HepG2 (cell line): ENCODE results near the gene RBM15B. TPM values are rescaled to one million over a fixed set of nuclear protein-coding genes. Genes with fewer than 3 reads are reported as not detected.

Source experiments
- GATA4 ChIP-seq: sonication (generic); IDR thresholded peaks from 2 replicates; pipeline ENCODE4 v1.6.1; 2016; ENCODE audit warnings: antibody characterized with exemption, low read depth, borderline replicate concordance
- HOXA5 ChIP-seq: sonication (generic); formaldehyde crosslinking; IDR thresholded peaks from 2 replicates; pipeline ENCODE4 v1.4.0; 2020; ENCODE audit warnings: missing genetic modification reagents
- KDM5B ChIP-seq: sonication (generic); formaldehyde crosslinking; IDR thresholded peaks from 2 replicates; pipeline ENCODE4 v1.4.0; 2020; ENCODE audit warnings: missing genetic modification reagents, mild to moderate bottlenecking, borderline replicate concordance
- KLF11 ChIP-seq: IDR thresholded peaks from 2 replicates; pipeline ENCODE4 v1.6.1; 2016; ENCODE audit warnings: missing compliant biosample characterization
- MEIS2 ChIP-seq: sonication (generic); formaldehyde crosslinking; IDR thresholded peaks from 2 replicates; pipeline ENCODE4 v1.9.0; 2021; ENCODE audit warnings: mild to moderate bottlenecking, missing genetic modification reagents
- MYNN ChIP-seq: sonication (generic); formaldehyde crosslinking; IDR thresholded peaks from 2 replicates; pipeline ENCODE4 v1.4.0; 2020; ENCODE audit warnings: mild to moderate bottlenecking, low read depth, missing genetic modification reagents
- POLR2G ChIP-seq: fragments of 200-400 bp; formaldehyde crosslinking; IDR thresholded peaks from 2 replicates; pipeline ENCODE4 v1.6.1; 2018; ENCODE audit warnings: mild to moderate bottlenecking, low read depth, low read length, moderate library complexity
- SMAD9 ChIP-seq: sonication (generic); formaldehyde crosslinking; IDR thresholded peaks from 2 replicates; pipeline ENCODE4 v1.5.1; 2020; ENCODE audit warnings: mild to moderate bottlenecking, missing genetic modification reagents
- TAF15 ChIP-seq: fragments of 200-400 bp; formaldehyde crosslinking; IDR thresholded peaks from one replicate; pipeline ENCODE4 v1.6.1; 2018; ENCODE audit warnings: mild to moderate bottlenecking, low read depth, low read length; ENCODE audit not compliant: poor library complexity, severe bottlenecking
- TIGD3 ChIP-seq: sonication (generic); formaldehyde crosslinking; IDR thresholded peaks from 2 replicates; pipeline ENCODE4 v1.5.1; 2020; ENCODE audit warnings: mild to moderate bottlenecking, missing genetic modification reagents, borderline replicate concordance
- ZNF280D ChIP-seq: sonication (generic); formaldehyde crosslinking; IDR thresholded peaks from 2 replicates; pipeline ENCODE4 v1.5.1; 2020; ENCODE audit warnings: mild to moderate bottlenecking, missing genetic modification reagents
- ZNF350 ChIP-seq: sonication (generic); formaldehyde crosslinking; IDR thresholded peaks from 2 replicates; pipeline ENCODE4 v1.4.0; 2020; ENCODE audit warnings: mild to moderate bottlenecking, low read depth, missing genetic modification reagents, borderline replicate concordance
- polyA plus RNA-seq, 8 experiments: library from polyadenylated mRNA; depleted of rRNA in 3 of 8; stranded (reverse) in 7 of 8; unstranded in 1 of 8; fragments of >200 nt; fragmentation: Illumina TruSeq in 4 of 8; extraction: Trizol in 4 of 8; gene quantifications; 2 replicates each; pipeline versions ENCODE4 v1.2.1 to v1.2.3, GENCODE V29; 2011 to 2016; ENCODE audit warnings: low read depth in 4 of 8, missing spikeins in 1 of 8, mixed read lengths in 1 of 8; ENCODE audit not compliant: insufficient read depth in 1 of 8
- total RNA-seq, 5 experiments: library from RNA; depleted of rRNA; stranded (reverse); fragments of >200 nt; fragmentation: Illumina TruSeq; extraction: Trizol; gene quantifications; 2 replicates each; pipeline ENCODE4 v1.2.3, GENCODE V29; 2016; ENCODE audit warnings: low read depth in 1 of 5
- TF ChIP-seq, protein P1 (sequence below): IDR thresholded peaks from 2 replicates; pipeline ENCODE4 v1.6.1; 2016
- TF ChIP-seq, protein P2 (sequence below): sonication (generic); formaldehyde crosslinking; IDR thresholded peaks from 2 replicates; pipeline ENCODE4 v1.4.0; 2020; ENCODE audit warnings: mild to moderate bottlenecking, missing genetic modification reagents
- TF ChIP-seq, protein P3 (sequence below): sonication (generic); formaldehyde crosslinking; IDR thresholded peaks from 2 replicates; pipeline ENCODE4 v1.4.0; 2020; ENCODE audit warnings: mild to moderate bottlenecking, low read depth, missing genetic modification reagents

RBM15B gene
- total and polyA plus RNA-seq, 2 of the 13 experiments (the other 11 are each of a cell fraction or from before 2014, with no cell fraction given) = 8.2 to 19.3 TPM

GRCh38 chr3:51384726-51385473 is 6.2 kb upstream of the RBM15B start, which contains the start of gene MANF (continued):
- peak; percentile 42; the same call in 1 of the 2 replicates for TF ChIP-seq GATA4
- peak; percentile 92 for TF ChIP-seq POLR2G
- TF ChIP-seq KDM5B (CRISPR knock-in tag) = peak; percentile 96
- no peak for TF ChIP-seq TIGD3 (CRISPR knock-in tag)
- peak; percentile 70; the same call in 1 of the 2 replicates for TF ChIP-seq ZNF350
- peak; percentile 66; the same call in 1 of the 2 replicates for TF ChIP-seq SMAD9
- TF ChIP-seq, protein P1, sequence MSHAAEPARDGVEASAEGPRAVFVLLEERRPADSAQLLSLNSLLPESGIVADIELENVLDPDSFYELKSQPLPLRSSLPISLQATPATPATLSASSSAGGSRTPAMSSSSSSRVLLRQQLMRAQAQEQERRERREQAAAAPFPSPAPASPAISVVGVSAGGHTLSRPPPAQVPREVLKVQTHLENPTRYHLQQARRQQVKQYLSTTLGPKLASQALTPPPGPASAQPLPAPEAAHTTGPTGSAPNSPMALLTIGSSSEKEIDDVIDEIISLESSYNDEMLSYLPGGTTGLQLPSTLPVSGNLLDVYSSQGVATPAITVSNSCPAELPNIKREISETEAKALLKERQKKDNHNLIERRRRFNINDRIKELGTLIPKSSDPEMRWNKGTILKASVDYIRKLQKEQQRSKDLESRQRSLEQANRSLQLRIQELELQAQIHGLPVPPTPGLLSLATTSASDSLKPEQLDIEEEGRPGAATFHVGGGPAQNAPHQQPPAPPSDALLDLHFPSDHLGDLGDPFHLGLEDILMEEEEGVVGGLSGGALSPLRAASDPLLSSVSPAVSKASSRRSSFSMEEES (CRISPR knock-in tag) = peak; percentile 13; the same call in 1 of the 2 replicates
- no peak for TF ChIP-seq MYNN (CRISPR knock-in tag)
- TF ChIP-seq HOXA5 (CRISPR knock-in tag) = peak; percentile 60
- peak; percentile 68 for TF ChIP-seq TAF15
- TF ChIP-seq KLF11 = 0 out of 2 replicates have a peak, but pooled peaks have one; percentile 20
- TF ChIP-seq, protein P2, sequence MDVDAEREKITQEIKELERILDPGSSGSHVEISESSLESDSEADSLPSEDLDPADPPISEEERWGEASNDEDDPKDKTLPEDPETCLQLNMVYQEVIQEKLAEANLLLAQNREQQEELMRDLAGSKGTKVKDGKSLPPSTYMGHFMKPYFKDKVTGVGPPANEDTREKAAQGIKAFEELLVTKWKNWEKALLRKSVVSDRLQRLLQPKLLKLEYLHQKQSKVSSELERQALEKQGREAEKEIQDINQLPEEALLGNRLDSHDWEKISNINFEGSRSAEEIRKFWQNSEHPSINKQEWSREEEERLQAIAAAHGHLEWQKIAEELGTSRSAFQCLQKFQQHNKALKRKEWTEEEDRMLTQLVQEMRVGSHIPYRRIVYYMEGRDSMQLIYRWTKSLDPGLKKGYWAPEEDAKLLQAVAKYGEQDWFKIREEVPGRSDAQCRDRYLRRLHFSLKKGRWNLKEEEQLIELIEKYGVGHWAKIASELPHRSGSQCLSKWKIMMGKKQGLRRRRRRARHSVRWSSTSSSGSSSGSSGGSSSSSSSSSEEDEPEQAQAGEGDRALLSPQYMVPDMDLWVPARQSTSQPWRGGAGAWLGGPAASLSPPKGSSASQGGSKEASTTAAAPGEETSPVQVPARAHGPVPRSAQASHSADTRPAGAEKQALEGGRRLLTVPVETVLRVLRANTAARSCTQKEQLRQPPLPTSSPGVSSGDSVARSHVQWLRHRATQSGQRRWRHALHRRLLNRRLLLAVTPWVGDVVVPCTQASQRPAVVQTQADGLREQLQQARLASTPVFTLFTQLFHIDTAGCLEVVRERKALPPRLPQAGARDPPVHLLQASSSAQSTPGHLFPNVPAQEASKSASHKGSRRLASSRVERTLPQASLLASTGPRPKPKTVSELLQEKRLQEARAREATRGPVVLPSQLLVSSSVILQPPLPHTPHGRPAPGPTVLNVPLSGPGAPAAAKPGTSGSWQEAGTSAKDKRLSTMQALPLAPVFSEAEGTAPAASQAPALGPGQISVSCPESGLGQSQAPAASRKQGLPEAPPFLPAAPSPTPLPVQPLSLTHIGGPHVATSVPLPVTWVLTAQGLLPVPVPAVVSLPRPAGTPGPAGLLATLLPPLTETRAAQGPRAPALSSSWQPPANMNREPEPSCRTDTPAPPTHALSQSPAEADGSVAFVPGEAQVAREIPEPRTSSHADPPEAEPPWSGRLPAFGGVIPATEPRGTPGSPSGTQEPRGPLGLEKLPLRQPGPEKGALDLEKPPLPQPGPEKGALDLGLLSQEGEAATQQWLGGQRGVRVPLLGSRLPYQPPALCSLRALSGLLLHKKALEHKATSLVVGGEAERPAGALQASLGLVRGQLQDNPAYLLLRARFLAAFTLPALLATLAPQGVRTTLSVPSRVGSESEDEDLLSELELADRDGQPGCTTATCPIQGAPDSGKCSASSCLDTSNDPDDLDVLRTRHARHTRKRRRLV (CRISPR knock-in tag) = peak; percentile 69; the same call in 1 of the 2 replicates
- TF ChIP-seq MEIS2 (CRISPR knock-in tag) = peak; percentile 14; the same call in 1 of the 2 replicates
- TF ChIP-seq ZNF280D (CRISPR knock-in tag) = peak; percentile 89
- TF ChIP-seq, protein P3, sequence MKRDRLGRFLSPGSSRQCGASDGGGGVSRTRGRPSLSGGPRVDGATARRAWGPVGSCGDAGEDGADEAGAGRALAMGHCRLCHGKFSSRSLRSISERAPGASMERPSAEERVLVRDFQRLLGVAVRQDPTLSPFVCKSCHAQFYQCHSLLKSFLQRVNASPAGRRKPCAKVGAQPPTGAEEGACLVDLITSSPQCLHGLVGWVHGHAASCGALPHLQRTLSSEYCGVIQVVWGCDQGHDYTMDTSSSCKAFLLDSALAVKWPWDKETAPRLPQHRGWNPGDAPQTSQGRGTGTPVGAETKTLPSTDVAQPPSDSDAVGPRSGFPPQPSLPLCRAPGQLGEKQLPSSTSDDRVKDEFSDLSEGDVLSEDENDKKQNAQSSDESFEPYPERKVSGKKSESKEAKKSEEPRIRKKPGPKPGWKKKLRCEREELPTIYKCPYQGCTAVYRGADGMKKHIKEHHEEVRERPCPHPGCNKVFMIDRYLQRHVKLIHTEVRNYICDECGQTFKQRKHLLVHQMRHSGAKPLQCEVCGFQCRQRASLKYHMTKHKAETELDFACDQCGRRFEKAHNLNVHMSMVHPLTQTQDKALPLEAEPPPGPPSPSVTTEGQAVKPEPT (CRISPR knock-in tag) = no peak
